ENCODE measurements around the gene MAML3. TPM values are rescaled to one million over a fixed set of nuclear protein-coding genes. Genes with fewer than 3 reads are reported as not detected.

Gene MAML3
- total and polyA plus RNA-seq, 2 of the 13 experiments (the other 11 are each of a cell fraction or from before 2014, with no cell fraction given) = 0.05 to 0.13 TPM

- TF ChIP-seq ZNF142 (CRISPR knock-in tag; IDR thresholded peaks at IDR 0.05) (no peak), ZMYM2 (CRISPR knock-in tag; IDR thresholded peaks at IDR 0.05) (no peak), ZNF766 (CRISPR knock-in tag; IDR thresholded peaks at IDR 0.05; ENCODE audit: borderline replicate concordance) (no peak), THRA (CRISPR knock-in tag; IDR thresholded peaks at IDR 0.05; ENCODE audit: borderline replicate concordance) (no peak), ZNF512 (CRISPR knock-in tag; IDR thresholded peaks at IDR 0.05) (no peak), ZNF136 (CRISPR knock-in tag; IDR thresholded peaks at IDR 0.05; ENCODE audit: low read depth) (no peak), KDM4B (CRISPR knock-in tag; IDR thresholded peaks at IDR 0.05) (no peak), SNAPC2 (CRISPR knock-in tag; IDR thresholded peaks at IDR 0.05) (no peak), MAFF (IDR thresholded peaks at IDR 0.05; ENCODE audit: low read depth, low read length) (no peak), ZNF7 (CRISPR knock-in tag; IDR thresholded peaks at IDR 0.05) (no peak), CSRNP2 (CRISPR knock-in tag; conservative IDR thresholded peaks at IDR 0.05; ENCODE audit: low read depth) (no peak), KMT2B (CRISPR knock-in tag; IDR thresholded peaks at IDR 0.05) (no peak), FOXK2 (IDR thresholded peaks at IDR 0.05) (no peak), RNF2 (conservative IDR thresholded peaks at IDR 0.05; ENCODE audit: low read depth) (no peak)
Observed at GRCh38 chr4:139761461-139761860, 392.5 kb downstream of the MAML3 start (continued).

Data from HepG2 (cell line).